ENCODE data around the gene SCYGR6. TPM values are rescaled to one million over a fixed set of nuclear protein-coding genes. Genes with fewer than 3 reads are reported as not detected.
"Not testable (repeated sequence)": the region's sequence is repeated elsewhere in the genome, so short reads cannot be mapped to it uniquely, and the experiment has no call there.

SCYGR6 gene
- total RNA-seq, 1 donor from 2014 or later, result not detected

DNA sequence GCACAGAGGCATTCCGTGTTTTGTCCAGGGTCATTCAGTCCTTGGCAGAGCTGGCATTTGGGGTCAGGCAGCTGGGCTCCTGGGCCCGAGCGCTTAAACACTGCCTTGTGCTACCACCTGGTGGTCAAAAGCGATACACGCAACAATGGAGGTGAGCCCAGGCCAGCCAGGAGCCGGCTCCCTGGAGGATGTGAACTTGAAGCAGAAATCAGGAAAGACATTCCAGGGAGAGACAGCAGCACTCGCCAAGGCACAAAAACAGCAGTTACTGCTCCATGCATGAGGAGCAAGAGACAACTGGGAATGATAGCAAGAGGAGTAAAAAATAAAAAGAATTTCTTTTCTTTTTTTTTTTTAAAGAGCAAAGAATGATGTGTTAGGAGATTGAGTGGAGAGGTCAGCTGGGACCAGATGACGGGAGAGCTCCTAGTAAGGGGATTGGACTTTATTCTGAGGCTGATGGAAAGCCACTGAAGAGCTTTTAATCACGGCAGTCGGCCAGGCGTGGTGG lies 41.9 kb upstream of the SCYGR6 start:
- peaks cover 11% of the 10 kb centered on the region for H3K4me1 ChIP-seq
- H3K9me3 ChIP-seq (replicated peaks), result no peaks in the 10 kb centered on the region
- TF ChIP-seq, protein P1, sequence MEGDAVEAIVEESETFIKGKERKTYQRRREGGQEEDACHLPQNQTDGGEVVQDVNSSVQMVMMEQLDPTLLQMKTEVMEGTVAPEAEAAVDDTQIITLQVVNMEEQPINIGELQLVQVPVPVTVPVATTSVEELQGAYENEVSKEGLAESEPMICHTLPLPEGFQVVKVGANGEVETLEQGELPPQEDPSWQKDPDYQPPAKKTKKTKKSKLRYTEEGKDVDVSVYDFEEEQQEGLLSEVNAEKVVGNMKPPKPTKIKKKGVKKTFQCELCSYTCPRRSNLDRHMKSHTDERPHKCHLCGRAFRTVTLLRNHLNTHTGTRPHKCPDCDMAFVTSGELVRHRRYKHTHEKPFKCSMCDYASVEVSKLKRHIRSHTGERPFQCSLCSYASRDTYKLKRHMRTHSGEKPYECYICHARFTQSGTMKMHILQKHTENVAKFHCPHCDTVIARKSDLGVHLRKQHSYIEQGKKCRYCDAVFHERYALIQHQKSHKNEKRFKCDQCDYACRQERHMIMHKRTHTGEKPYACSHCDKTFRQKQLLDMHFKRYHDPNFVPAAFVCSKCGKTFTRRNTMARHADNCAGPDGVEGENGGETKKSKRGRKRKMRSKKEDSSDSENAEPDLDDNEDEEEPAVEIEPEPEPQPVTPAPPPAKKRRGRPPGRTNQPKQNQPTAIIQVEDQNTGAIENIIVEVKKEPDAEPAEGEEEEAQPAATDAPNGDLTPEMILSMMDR (IDR thresholded peaks at IDR 0.05; ENCODE audit: borderline replicate concordance), result peak; percentile 90
- intact Hi-C loops (cut with micrococcal nuclease), result loop anchor here (5.0 kb wide), 2 partner anchors 109 to 364 kb away; no protein-coding TSS in a partner anchor
- peak; percentile 75 for DNase-seq
- no peak overlapping the region for H3K4me3 ChIP-seq
- peak overlapping the region; percentile 51 for H3K27ac ChIP-seq (replicated peaks)
- H3K27me3 ChIP-seq (ENCODE audit: low read depth), result no peaks in the 10 kb centered on the region
- no peaks in the 10 kb centered on the region for H3K36me3 ChIP-seq

DNA sequence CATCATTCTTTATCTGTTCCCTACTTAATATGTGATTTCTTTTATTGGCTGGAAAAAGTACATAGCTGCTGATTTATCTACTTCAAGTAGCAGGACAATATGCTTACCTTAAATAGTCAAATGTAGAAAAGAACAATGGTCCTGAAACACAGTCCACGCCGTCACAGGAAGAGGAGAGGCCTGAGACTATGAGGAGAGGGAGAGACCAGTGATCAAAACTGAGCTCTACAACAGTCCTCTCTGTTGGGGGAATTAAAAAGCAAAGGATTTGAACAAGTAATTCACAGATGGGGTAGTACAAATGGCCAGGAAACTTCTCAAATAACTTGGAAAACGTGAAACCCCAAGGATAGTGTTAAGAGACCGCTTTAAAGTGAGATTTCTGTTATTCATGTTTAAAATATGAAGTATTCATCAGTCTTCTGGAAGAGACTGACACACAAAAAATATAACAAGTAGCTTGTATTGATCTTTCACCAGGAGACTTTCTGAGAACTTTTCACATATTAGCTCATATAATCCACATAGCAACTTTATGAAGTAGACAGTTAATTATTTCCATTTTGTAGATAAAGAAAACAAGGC lies 41.3 kb upstream of the SCYGR6 start:
- H3K27ac ChIP-seq (replicated peaks), result peak overlapping the region; percentile 51
- no peak for DNase-seq
- H3K36me3 ChIP-seq, result no peaks in the 10 kb centered on the region
- TF ChIP-seq, protein P1 (IDR thresholded peaks at IDR 0.05; ENCODE audit: borderline replicate concordance), result no peak
- no peaks in the 10 kb centered on the region for H3K9me3 ChIP-seq (replicated peaks)
- intact Hi-C loops (cut with micrococcal nuclease), result loop anchor here (5.0 kb wide), 2 partner anchors 109 to 364 kb away; no protein-coding TSS in a partner anchor
- H3K4me3 ChIP-seq, result no peak overlapping the region
- no peaks in the 10 kb centered on the region for H3K27me3 ChIP-seq (ENCODE audit: low read depth)
- peaks cover 11% of the 10 kb centered on the region for H3K4me1 ChIP-seq

DNA sequence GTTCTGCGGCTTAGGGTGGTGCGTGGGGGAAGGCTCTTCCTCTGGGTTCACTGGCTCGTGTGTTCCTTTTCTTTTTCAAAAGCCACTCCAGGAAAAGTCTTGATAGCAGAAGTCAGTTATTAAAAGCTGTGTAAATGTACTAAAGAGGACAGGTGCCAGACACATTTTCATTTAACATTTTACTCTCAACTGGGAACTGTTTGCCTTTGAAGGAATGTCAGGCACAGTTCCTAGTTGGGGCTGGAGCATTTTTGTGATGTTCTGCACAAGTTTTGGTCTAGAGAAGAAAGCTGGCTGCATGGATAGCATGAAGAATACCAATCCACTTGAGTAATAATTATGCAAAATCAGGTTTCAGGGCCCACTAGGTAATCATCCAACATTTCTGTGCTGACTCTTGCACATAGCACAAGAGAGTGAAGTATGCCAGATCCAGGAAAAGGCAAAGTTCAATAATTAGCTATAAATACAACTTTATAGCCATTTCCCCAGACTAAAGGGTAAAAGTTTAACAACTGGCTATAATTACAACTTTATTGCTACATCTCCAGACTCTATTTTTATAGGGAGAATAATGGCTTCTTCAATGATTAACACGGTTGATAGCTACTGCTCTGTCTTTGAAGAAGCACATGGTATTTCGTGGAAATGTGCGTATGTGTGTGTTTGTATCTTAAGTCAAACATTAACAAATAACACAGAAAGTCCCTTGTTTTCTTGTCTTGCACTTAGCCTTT lies 37.4 kb upstream of the SCYGR6 start:
- TF ChIP-seq, protein P1 (IDR thresholded peaks at IDR 0.05; ENCODE audit: borderline replicate concordance), result no peak
- Histone ChIP-seq H3K36me3 (no peaks in the 10 kb centered on the region), H3K27ac (replicated peaks) (no peak overlapping the region), H3K9me3 (replicated peaks) (no peaks in the 10 kb centered on the region), H3K4me1 (peaks cover 11% of the 10 kb centered on the region), H3K27me3 (ENCODE audit: low read depth) (no peaks in the 10 kb centered on the region), H3K4me3 (no peak overlapping the region)
- intact Hi-C loops (cut with micrococcal nuclease), result no loop called here
- DNase-seq, result no peak

DNA sequence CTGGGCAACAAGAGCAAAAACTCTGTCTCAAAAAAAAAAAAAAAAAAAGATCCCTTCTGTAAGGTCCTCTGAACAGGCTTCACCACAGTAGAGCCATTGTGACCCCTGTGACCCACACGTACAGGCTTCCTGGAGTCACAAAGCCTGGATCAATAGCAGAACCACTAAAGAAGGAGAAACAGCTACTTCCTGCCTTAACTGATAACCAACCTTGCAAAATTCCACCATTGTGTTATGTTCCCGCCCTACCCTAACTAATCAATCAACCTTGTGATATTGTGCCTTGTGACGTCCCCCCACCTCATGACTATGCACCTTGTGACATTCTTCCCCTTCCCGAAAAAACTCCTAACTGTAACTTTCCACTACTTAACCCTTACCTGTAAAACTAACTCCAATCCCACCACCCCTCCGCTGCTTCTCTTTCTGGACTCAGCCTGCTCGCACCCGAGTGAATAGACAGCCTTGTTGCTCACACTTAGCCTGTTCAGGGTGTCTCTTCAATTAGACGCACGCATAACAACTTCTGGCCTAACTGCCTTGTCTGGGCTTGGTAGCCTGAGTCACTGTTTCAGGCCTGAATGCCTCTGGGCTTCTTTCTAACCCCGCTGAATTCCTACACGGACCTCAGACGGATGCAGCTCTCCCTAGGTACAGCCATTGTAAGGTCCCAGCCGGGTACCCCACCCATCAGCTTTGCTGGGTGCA lies 35.0 kb upstream of the SCYGR6 start:
- TF ChIP-seq, protein P1 (IDR thresholded peaks at IDR 0.05; ENCODE audit: borderline replicate concordance), result no peak
- H3K4me3 ChIP-seq, result no peak overlapping the region

DNA sequence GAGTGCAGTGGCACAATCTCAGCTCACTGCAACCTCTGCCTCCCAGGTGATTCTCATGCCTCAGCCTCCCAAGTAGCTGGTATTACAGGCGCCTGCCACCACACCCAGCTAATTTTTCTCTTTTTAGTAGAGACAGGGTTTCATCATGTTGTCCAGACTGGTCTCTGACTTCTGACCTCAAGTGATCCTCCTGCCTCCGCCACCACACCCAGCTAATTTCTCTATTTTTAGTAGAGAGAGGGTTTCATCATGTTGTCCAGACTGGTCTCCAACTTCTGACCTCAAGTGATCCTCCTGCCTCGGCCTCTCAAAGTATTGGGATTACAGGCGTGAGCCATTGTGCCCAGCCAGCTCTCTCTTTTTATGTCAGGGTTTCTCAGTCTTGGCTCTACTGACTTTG lies 31.7 kb upstream of the SCYGR6 start:
- H3K4me3 ChIP-seq; H3K36me3 ChIP-seq; H3K27ac ChIP-seq (replicated peaks); DNase-seq; H3K27me3 ChIP-seq (ENCODE audit: low read depth); intact Hi-C loops (cut with micrococcal nuclease); H3K4me1 ChIP-seq; H3K9me3 ChIP-seq (replicated peaks): not testable (repeated sequence)

More for the DNA sequence above, 35.0 kb upstream of the SCYGR6 start:
- no peaks in the 10 kb centered on the region for H3K36me3 ChIP-seq
- H3K27me3 ChIP-seq (ENCODE audit: low read depth), result no peaks in the 10 kb centered on the region
- no peaks in the 10 kb centered on the region for H3K9me3 ChIP-seq (replicated peaks)
- no peaks in the 10 kb centered on the region for H3K4me1 ChIP-seq
- no peak overlapping the region for H3K27ac ChIP-seq (replicated peaks)
- intact Hi-C loops (cut with micrococcal nuclease), result no loop called here
- DNase-seq, result no peak

Data from left ventricle myocardium inferior (tissue), 1 donor.